HAP-1 (cell line): ENCODE measurements around the gene CCDC127.

Experiments used
- DNase-seq, 2 experiments: peaks; one replicate each; pipeline ENCODE4 v3.0.0-alpha.2; 2016 to 2020; ENCODE audit warnings: low spot score in 2 of 2
- H3K27me3 ChIP-seq: fragments of 250-450 bp; sonication (Bioruptor Pico); 2 replicates; pipeline ENCODE4 v1.5.1; 2020; ENCODE audit warnings: low read depth, mild to moderate bottlenecking, moderate library complexity
- H3K36me3 ChIP-seq: fragments of 250-450 bp; sonication (Bioruptor Pico); replicated peaks from 2 replicates; pipeline ENCODE4 v1.5.1; 2020; ENCODE audit warnings: mild to moderate bottlenecking
- H3K4me1 ChIP-seq: fragments of 250-450 bp; sonication (Bioruptor Pico); 2 replicates; pipeline ENCODE4 v1.5.1; 2020; ENCODE audit warnings: mild to moderate bottlenecking
- H3K4me3 ChIP-seq: fragments of 250-450 bp; sonication (Bioruptor Pico); 2 replicates; pipeline ENCODE4 v1.5.1; 2020; ENCODE audit warnings: mild to moderate bottlenecking, moderate library complexity
- H3K9me3 ChIP-seq: fragments of 250-450 bp; sonication (Bioruptor Pico); 2 replicates; pipeline ENCODE4 v1.5.1; 2020; ENCODE audit warnings: mild to moderate bottlenecking, moderate library complexity
- in situ Hi-C: fragments of 300-500 bp; cut with MboI; formaldehyde crosslinking; loops from 3 replicates; pipeline ENCODE4 v1.14.3; 2020; ENCODE audit warnings: low sequenced_read_pairs, inconsistent platforms, mixed read lengths

The CCDC127 gene

DNA sequence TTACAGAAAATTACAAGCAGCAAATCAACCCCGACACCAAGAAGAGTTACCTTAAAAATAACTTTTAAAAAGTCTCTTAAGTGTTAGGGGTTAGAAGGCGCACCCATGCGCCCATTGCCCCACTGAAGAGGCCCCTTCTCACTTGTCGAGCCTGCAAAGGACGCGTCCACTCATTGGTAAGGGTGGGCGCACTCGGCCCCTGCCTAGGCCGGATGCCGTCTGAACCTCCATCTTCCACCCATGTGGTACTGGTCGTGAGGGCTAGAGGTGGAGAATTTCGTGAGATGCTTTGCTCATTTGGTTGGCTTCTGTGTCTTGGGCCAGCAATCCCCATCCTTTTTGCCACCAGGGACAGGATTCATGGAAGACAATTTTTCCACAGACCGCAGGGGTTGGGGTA lies 54.1 kb downstream of the CCDC127 start:
- no peak for DNase-seq
- in situ Hi-C loops: no loop called here
- Histone ChIP-seq H3K4me1 (no peaks in the 10 kb centered on the region), H3K4me3 (no peak overlapping the region), H3K36me3 (peaks cover 6% of the 10 kb centered on the region; the same call in 1 of the 2 replicates), H3K9me3 (no peaks in the 10 kb centered on the region), H3K27me3 (no peaks in the 10 kb centered on the region)

DNA sequence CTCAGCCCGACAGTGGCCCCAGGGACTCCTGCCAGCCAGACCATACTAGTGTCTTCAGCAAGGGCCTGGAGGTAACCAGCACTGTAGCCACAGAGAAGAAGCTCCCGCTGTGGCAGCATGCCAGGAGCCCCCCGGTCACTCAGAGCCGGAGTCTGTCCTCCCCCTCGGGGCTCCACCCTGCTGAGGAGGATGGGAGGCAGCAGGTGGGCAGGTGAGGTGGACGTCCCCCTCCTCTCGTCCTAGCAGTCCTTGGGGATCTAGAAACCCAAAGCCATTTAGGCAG lies 54.7 kb downstream of the CCDC127 start:
- in situ Hi-C loops: no loop called here
- no peaks in the 10 kb centered on the region for H3K9me3 ChIP-seq
- H3K27me3 ChIP-seq: no peaks in the 10 kb centered on the region
- no peak overlapping the region for H3K4me3 ChIP-seq
- peaks cover 8% of the 10 kb centered on the region; the same call in 1 of the 2 replicates for H3K36me3 ChIP-seq
- no peak for DNase-seq
- H3K4me1 ChIP-seq: no peaks in the 10 kb centered on the region

DNA sequence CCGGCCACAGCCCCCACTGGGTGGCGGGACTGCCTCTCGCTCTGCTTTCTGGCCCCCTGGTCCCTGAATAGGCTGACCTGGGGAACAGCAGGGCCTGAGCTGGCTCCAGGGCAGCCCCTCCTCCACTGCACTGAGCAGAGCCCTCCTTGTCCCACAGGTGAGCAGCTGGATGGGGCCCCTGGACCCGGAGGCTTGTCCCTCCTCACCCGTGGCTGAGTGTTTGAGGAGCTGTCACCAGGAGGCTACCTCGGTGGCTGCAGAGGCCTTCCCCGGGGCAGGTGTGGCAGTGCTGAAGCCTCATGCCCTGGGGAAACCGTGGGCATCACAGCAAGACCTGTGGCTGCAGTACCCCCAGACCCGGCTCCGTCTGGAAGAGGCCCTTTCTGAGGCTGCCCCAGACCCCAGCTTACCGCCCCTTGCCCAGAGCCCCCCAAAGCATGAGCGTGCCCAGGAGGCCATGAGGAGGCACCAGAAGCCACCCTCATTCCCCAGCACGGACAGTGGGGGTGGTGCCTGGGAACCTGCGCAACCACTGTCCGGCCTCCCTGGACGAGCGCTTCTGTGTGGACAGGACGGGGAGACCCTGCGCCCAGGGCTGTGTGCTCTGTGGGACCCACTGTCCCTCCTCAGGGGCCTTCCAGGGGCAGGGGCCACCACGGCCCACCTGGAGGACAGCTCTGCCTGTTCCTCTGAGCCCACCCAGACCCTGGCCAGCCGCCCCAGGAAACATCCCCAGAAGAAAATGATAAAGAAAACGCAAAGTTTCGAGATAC lies 55.2 kb downstream of the CCDC127 start:
- H3K4me3 ChIP-seq: no peak overlapping the region

DNA sequence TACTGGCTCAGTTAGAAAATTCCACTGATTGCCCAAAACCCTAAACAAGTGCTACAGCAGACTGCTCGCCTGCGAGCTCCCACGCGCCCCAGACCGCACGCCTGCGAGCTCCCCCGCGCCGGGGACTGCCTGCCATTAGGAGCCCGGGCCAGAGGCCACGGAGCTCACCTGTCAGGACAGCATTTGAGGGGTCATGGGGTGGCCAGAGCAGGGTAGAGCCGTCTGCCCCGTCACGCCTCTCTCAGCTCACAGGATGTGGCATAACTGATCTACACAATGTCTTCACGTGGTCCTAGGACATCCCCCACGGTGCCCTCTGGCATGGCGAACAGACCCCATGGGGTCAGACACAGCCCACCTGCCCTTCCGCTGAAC lies 55.8 kb downstream of the CCDC127 start:
- H3K27me3 ChIP-seq: no peaks in the 10 kb centered on the region
- H3K4me3 ChIP-seq: no peak overlapping the region
- H3K9me3 ChIP-seq: no peaks in the 10 kb centered on the region
- H3K4me1 ChIP-seq: no peaks in the 10 kb centered on the region
- H3K36me3 ChIP-seq: peaks cover 8% of the 10 kb centered on the region; the same call in 1 of the 2 replicates
- in situ Hi-C loops: no loop called here
- no peak for DNase-seq

More for the DNA sequence above, 55.2 kb downstream of the CCDC127 start:
- Histone ChIP-seq H3K9me3 (no peaks in the 10 kb centered on the region), H3K36me3 (peaks cover 8% of the 10 kb centered on the region; the same call in 1 of the 2 replicates), H3K4me1 (no peaks in the 10 kb centered on the region), H3K27me3 (no peaks in the 10 kb centered on the region)
- in situ Hi-C loops: no loop called here
- no peak for DNase-seq

DNA sequence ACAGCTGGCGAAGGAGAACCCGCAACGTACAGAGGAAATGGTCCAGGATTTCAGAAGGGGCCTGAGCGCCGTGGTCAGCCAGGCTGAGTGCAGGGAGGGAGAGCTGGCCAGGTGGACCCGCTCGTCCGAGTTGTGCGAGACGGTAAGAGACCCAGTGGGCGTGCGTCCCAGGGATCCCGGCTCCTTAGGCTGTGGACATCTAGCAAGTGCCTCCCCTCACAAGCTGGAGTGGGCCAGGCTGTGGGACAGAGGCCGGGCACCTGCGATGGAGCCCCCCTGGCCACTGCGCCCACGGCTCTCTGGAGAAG lies 56.2 kb downstream of the CCDC127 start:
- Histone ChIP-seq H3K36me3 (peaks cover 8% of the 10 kb centered on the region), H3K27me3 (no peaks in the 10 kb centered on the region), H3K4me1 (no peaks in the 10 kb centered on the region), H3K4me3 (no peak overlapping the region), H3K9me3 (no peaks in the 10 kb centered on the region)
- in situ Hi-C loops: no loop called here
- DNase-seq: no peak

DNA sequence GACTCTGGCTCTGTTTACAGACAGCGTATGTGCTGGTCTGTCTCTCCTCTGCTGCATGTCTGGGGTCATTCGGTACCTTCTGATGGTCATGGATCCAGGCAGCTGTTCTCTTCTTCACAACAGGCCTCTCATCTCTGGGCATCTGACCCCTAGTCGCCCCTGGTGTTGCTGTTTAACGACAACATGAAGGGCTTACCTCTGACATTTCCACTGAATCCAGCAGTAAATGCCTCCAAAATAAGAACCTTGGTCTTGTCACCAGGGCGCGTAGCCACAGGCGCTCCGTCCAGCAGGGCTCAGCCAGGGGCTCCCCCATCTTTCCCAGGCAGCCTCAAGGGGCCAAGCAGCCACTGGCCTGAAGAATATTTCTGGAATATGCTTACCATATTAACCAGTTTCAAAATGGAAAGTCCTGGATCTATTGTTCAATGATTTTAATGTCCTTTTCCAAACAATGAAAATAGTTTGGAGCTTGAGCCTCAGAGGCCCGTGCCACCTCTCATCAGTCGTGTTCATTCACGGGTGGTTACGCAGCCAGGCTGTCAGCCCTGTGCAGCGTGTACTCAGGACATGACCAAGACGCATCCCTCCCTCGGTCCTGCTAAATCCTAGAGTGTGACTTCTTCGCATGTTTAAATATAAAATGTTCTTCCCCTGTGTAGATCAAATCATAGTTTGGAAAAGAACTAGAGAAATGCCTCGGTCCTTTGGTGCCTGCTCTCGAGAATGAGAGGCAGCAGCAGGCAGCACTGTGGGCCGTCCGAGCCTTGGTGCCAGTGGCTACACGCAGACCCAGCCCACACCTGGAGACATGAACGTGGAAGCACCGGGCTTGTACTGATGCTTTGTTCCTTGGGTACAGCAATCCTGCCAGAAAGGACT lies 56.8 kb downstream of the CCDC127 start:
- Histone ChIP-seq H3K27me3 (no peaks in the 10 kb centered on the region), H3K4me3 (no peak overlapping the region), H3K9me3 (no peaks in the 10 kb centered on the region), H3K36me3 (peaks cover 8% of the 10 kb centered on the region), H3K4me1 (no peaks in the 10 kb centered on the region)
- in situ Hi-C loops: no loop called here
- DNase-seq: no peak

DNA sequence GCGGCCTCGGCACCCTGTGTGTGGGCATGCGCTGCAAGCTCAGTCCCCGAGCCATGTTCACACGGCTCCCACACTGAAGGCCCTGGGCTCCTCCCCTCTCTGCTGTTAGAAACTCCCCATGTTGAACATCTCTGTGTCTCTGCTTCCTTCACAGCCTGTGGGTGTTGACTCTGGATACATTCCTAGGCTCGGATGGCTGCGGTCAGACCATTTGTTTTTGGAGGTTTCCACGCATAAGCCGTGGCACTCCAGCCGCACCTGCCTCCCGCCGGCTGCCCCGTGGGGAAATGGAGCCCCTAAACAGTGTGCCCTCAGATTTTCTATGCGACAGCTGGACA lies 57.8 kb downstream of the CCDC127 start:
- no peak for DNase-seq
- Histone ChIP-seq H3K36me3 (peaks cover 16% of the 10 kb centered on the region), H3K27me3 (no peaks in the 10 kb centered on the region), H3K9me3 (no peaks in the 10 kb centered on the region), H3K4me3 (no peak overlapping the region), H3K4me1 (no peaks in the 10 kb centered on the region)
- in situ Hi-C loops: no loop called here

DNA sequence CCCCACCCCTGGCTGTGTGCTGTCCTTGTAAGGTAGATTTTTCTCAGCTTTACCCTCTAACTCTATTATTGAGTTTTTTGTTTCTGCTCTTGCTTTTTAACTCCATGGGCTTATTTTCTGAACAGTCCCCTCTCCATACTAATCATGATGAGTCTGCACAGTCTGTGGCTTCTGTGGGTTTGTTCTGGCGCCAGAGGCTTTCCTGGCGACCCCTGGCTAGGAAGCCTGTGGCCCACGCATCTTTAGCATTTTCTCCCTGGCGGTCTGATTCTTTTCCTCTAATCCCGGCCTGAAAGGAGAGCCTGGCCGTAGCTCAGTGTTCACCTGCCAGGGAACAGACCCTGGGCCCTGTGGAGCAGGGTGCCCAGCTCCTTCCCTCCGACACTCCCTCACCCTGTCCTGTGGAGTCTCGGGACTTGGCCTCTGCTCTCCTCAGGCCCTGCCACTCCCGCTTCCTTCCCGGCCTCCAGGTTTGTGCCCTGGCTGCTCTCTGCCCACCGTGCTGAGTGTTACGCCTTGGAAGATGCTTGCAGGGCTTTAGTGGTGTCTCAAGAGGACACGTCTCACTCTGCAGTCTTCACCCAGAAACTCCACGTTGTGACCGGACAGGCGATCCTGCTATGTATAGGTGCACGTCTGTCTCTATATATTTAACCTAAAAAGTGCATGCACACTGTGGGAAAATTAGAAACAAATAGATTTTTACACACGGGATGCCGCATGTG lies 58.3 kb downstream of the CCDC127 start:
- Histone ChIP-seq H3K9me3 (no peaks in the 10 kb centered on the region), H3K27me3 (no peaks in the 10 kb centered on the region), H3K36me3 (peaks cover 21% of the 10 kb centered on the region), H3K4me1 (no peaks in the 10 kb centered on the region), H3K4me3 (no peak overlapping the region)
- no peak for DNase-seq
- in situ Hi-C loops: no loop called here

DNA sequence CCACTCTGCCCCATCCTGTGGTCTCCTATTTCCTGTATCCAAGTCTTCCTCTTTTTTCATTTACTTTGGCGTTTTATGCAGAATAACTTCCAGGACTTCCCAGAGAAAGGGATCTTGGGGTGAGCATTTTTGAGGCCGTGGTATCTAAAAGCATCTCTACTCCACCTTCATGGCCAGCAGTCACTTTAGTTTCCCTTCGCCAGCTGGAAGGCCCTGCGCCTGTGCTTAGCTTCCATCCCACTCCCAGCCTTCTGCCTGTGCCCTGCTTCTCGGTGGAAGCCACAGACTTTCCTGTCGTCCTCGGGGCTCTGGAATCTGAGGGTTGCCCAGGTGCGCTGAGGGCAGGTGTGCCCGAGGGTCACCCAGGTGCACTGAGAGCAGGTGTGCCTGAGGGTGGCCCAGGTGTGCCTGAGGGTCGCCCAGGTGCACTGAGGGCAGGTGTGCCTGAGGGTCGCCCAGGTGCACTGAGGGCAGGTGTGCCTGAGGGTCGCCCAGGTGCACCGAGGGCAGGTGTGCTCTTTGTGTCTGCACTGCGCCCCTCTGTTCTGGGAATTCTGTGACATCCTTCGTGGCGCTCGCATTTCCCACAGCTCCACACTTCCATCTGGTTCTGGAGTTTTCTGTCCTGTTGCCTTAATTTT lies 59.0 kb downstream of the CCDC127 start:
- Histone ChIP-seq H3K9me3 (no peaks in the 10 kb centered on the region), H3K4me3 (no peak overlapping the region), H3K27me3 (no peaks in the 10 kb centered on the region), H3K36me3 (peaks cover 21% of the 10 kb centered on the region), H3K4me1 (no peaks in the 10 kb centered on the region)
- in situ Hi-C loops: no loop called here
- DNase-seq: peak in 1 of 2 experiments; percentile 3

DNA sequence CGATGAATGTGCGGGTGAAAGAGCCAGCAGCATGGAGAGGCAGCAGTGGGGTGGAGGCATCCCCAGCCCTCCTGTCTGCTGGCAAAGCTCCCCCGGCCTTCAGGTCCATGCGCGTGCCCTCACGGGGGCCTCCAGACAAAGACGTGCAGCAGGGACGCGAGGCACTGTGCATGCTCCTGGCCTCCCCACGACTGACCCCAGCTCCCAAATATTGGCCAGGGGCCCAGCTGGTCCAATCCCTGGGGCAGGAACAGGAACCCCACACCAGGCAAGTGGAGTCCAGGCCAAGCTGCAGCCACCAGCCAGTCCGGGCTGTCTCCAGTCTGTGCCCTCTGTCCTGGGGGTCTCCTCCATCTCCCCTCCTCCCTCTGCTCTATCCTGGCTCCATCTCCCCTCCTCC lies 60.2 kb downstream of the CCDC127 start:
- in situ Hi-C loops: no loop called here
- Histone ChIP-seq H3K27me3 (no peaks in the 10 kb centered on the region), H3K9me3 (no peaks in the 10 kb centered on the region), H3K36me3 (peaks cover 30% of the 10 kb centered on the region), H3K4me1 (no peaks in the 10 kb centered on the region), H3K4me3 (no peak overlapping the region)
- DNase-seq: peak in 1 of 2 experiments; percentile 7

DNA sequence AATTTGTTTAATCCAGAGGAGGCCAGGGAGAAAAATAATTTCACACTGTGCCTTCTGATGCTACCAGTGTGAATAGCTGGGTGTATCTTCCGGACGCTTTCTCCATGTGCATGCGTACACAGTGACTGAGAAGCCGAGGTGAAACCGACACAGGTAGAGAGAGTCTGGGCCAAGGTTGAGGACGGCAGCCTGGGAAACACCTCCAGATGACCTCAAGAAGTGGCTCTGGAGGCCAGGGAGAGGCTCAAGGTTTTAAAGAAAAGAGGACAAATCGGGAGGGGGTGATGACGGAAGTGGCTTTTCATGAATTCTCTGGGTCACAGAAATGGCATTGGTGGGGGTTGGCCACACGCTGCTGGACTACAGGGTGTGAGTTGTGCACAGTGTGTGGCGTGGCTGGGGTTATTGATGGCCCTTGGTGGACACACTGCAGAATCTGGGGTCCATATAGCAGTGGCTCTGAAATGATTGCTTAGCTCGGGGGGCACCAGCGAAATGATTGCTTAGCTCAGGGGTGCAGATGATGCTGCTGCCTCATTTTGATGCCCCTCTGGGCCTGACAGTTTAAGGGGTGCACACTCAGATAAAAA lies 60.7 kb downstream of the CCDC127 start:
- peaks cover 30% of the 10 kb centered on the region for H3K36me3 ChIP-seq
- in situ Hi-C loops: no loop called here
- H3K9me3 ChIP-seq: no peaks in the 10 kb centered on the region
- no peaks in the 10 kb centered on the region for H3K4me1 ChIP-seq
- H3K27me3 ChIP-seq: no peaks in the 10 kb centered on the region
- no peak overlapping the region for H3K4me3 ChIP-seq
- peak in 1 of 2 experiments; percentile 3 for DNase-seq

DNA sequence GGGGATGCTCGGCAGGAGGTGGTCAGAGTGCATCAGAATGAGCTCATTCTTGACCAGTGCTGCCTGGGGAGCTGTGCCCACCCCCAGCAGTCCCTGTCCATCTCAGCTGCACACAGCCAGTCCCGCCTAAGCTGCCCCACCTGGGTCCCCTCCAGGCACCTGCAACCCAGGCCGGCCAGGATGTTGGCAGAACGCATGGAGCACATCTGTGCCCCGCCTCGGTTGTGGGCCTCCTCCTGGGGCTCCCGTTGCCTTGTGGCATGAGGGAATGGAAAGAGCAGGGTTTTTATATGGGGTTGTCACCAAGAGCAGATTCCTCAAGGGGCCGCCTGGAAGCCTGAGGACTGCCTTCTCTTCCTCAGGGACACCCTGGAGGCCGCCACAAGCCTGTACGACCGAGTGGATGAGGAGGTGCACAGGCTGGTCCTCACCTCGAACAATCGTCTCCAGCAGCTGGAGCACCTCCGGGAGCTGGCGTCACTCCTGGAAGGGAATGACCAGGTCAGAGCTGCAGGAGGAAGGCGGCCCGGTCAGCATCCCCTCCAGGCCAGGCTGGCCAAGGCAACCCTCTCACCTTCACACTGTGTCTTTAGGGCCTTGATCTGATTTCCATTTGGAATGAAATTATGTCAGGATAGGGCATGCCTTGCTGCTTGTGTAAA lies 61.4 kb downstream of the CCDC127 start:
- H3K4me1 ChIP-seq: no peaks in the 10 kb centered on the region
- no peaks in the 10 kb centered on the region for H3K9me3 ChIP-seq
- H3K36me3 ChIP-seq: peaks cover 25% of the 10 kb centered on the region
- in situ Hi-C loops: no loop called here
- H3K4me3 ChIP-seq: no peak overlapping the region
- no peak for DNase-seq
- H3K27me3 ChIP-seq: no peaks in the 10 kb centered on the region
